ENCODE data around the gene PRKAR1B.

PRKAR1B gene

DNA sequence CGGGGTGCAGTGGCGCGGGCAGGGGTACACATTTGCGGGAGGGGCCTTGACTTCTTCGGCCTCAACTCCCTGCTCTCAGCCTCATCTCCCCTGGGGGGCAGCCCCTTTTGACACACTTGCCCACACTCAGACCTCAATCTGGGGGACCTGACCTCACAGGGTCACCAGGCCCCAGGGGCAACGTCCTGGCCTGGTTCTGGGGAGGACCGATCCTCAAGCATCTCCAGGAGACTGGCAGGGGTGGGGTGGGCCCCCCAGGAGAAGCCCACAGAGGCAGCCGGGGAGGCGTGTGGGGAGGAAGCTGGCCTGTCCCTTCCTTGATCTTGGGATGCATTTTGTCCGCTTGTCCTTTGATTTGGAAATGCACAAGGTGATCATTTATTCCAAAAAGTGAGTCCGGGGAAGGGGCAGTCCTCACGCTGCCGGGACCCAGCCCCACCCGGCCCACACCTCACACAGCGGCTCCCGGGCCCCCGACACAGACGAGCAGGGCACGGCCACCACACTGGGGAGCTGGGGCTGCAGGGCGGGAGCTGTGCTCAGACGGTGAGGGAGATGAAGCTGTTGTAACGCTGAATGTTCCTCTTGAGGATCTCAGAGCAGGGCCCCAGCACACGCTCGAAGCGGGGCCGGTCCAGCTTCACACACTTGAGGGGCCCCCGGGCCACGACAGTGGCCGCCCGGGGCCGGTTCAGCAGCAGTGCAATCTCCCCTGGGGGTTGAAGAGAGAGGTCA is 177.0 kb downstream of the PRKAR1B start:
- Mint-ChIP-seq H3K27me3 (no peaks in the 10 kb centered on the region), H3K9me3 (no peaks in the 10 kb centered on the region), H3K36me3 (ENCODE audit: low read depth) (peaks cover 9% of the 10 kb centered on the region), H3K27ac (no peak overlapping the region), H3K4me1 (no peaks in the 10 kb centered on the region), H3K4me3 (no peak overlapping the region)
- DNase-seq (no peak), ATAC-seq (no peak)

DNA sequence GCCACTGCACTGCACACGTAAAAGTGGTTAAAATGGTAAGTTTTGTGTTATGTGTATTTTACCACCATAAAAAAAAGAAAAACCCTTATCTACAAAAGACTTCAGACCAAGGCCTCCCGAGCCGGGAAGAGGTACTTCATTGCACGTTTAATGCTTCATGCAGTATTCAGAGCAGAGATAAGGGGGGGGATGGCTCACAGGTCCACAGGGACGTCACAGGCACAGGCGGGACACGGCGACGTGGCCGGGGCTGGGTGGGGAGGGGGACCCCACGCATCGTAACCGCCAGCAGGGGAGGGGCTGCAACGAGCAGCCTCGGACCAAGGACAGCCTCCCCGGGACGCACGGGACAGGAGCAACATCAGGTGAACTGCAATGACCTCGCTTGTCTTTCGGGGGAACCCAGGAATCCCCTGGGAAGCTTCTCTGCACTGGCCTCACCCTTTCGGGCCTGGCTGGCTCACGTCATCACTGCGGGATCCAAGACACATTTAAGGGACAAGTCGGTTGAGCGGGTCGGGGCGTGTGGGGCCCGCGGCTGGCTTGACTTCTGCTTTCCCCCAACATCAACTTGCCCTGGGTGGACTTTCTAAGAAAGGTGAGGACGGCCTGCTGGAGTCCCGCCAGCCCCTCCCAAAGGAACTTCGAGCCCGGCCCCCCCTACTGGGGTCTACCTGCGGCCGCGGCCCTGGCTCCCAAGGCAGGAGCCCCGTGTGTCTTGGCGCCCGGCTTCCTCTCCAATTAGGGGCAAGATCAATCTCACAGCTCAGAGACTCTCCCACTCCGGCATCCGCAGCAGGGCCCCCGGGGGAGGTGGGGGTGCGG is 177.8 kb downstream of the PRKAR1B start:
- Mint-ChIP-seq H3K27me3 (no peaks in the 10 kb centered on the region), H3K36me3 (ENCODE audit: low read depth) (peaks cover 9% of the 10 kb centered on the region), H3K27ac (no peak overlapping the region), H3K4me1 (no peaks in the 10 kb centered on the region), H3K9me3 (no peaks in the 10 kb centered on the region), H3K4me3 (no peak overlapping the region)
- ATAC-seq, result no peak
- no peak for DNase-seq

DNA sequence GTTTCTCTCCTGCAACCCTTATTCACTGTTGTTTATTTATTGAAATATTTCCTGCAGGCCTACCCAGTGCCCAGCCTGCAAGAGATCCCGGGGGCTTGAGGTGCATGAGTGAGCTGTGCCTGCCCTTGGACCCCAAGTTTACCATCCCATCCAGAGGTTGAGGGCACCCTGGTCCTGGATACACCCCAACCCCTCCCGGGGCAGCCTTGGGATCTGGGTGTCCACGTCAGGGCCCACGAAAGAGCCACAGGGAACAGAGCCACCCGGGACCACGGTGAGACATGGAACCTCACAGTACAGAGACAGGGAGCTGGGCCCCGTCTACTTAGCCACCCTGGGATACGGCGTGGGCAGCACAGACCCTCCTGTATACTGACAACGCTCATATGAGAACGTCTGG is 178.7 kb downstream of the PRKAR1B start:
- H3K27ac Mint-ChIP-seq, result no peak overlapping the region
- H3K36me3 Mint-ChIP-seq (ENCODE audit: low read depth), result peaks cover 9% of the 10 kb centered on the region
- H3K27me3 Mint-ChIP-seq, result no peaks in the 10 kb centered on the region
- H3K4me3 Mint-ChIP-seq, result no peak overlapping the region
- peaks cover 3% of the 10 kb centered on the region for H3K4me1 Mint-ChIP-seq
- DNase-seq (no peak), ATAC-seq (no peak)
- no peaks in the 10 kb centered on the region for H3K9me3 Mint-ChIP-seq

DNA sequence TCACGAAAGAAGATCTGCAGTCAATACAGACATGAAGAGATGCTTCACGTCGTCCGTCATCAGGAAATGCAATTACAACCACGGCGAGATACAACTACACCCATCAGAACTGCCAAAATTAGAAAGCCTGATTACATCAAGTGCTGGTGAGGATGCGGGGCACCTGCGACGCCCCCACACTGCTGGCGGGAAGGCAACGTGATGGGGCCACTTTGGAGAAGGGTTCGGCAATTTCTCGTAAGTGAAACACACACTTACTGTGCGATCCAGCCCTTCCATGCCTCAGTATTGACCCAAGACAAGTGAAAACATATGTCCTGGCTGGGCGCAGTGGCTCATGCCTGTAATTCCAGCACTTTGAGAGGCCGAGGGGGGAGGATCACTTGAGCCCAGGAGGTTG is 181.6 kb downstream of the PRKAR1B start:
- H3K36me3 Mint-ChIP-seq (ENCODE audit: low read depth), result peaks cover 9% of the 10 kb centered on the region
- H3K4me1 Mint-ChIP-seq, result peaks cover 11% of the 10 kb centered on the region
- no peak overlapping the region for H3K4me3 Mint-ChIP-seq
- H3K27ac Mint-ChIP-seq, result no peak overlapping the region
- no peaks in the 10 kb centered on the region for H3K27me3 Mint-ChIP-seq
- DNase-seq (no peak), ATAC-seq (no peak)
- no peaks in the 10 kb centered on the region for H3K9me3 Mint-ChIP-seq

DNA sequence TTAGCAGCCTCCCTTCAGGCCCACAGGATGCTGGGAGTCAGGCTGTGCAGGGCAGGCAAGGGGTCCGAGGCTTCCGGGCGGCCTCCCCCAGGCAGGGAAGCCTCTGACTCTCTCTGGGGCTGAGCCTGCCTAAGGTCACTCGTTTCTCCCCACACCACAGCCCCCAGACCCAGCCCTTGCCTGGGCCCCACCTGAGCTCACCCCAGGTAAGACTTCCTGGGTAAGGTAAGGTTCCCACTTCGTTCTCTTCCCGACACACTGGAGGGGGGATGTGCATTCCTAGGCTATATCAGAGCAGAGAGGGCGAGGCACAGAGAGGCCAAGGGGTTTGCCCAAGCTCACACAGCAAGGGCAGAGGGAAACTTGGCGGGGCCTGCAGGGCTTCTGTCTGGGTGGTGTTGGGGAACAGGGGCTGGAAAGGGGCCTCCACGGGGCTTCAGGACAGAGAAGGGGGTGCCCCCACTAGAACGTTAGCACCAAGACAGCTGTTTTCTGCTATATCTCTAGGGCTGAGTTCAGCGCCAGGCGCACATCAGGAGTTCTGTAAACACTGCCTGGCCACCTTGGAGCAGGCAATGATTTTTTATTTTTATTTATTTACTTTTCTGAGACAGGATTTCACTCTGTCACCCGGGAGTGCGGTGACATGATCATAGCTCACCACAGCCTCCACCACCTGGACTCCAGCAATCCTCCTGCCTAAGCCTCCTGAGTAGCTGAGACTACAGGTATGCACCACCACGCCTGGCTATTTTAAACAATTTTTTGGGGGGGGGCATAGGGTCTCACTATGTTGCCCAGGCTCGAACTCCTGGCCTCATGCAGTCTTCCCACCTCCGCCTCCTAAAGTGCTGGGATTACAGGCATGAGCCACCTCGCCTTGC is 182.5 kb downstream of the PRKAR1B start:
- Mint-ChIP-seq H3K36me3 (ENCODE audit: low read depth) (peaks cover 7% of the 10 kb centered on the region), H3K4me1 (peaks cover 11% of the 10 kb centered on the region), H3K27me3 (no peaks in the 10 kb centered on the region), H3K27ac (no peak overlapping the region), H3K4me3 (no peak overlapping the region), H3K9me3 (no peaks in the 10 kb centered on the region)
- ATAC-seq (no peak), DNase-seq (no peak)

DNA sequence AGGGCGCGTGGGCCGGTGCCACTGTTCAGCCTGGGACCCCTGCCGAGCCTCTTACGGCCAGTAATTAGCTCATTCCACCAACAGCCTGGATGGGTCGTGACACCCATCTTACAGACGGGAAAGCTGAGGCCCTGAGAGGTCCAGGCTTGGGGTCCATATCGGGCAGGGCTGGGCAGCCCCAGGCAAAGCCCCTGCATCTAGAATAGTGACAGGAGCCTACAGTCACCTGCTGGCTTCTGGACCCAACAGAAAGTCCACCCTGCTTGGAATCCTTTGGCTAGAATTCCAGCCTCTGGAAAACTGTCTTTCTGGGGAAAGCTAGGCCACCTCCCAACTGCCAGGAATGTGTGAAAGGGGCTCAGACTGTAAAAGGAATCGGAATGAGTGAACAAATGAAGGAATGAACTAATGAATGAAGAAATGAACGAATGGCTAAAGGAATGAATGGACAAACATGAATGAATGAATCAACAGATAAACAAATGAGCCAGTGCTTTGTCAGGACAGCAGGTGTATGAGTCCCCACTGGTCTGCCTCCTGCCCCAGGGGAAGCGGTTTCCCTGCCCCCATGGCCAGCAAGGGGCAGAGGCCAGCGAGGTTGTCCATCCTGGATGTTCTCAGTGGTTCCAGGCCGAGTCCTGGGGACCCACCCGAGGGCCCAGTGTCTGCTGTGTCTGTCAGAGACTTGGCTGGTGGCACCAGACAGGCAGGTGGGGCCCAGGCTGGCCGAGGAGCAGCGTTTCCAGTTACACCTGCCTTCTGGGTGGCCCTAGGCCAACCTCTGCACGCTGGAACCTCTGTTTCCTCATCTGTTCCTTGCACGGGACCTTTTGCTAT is 183.4 kb downstream of the PRKAR1B start:
- ATAC-seq (no peak), DNase-seq (no peak)
- H3K27ac Mint-ChIP-seq, result peak overlapping the region; percentile 17
- H3K36me3 Mint-ChIP-seq (ENCODE audit: low read depth), result peaks cover 3% of the 10 kb centered on the region
- no peaks in the 10 kb centered on the region for H3K27me3 Mint-ChIP-seq
- H3K4me3 Mint-ChIP-seq, result no peak overlapping the region
- no peaks in the 10 kb centered on the region for H3K9me3 Mint-ChIP-seq
- H3K4me1 Mint-ChIP-seq, result peaks cover 11% of the 10 kb centered on the region

DNA sequence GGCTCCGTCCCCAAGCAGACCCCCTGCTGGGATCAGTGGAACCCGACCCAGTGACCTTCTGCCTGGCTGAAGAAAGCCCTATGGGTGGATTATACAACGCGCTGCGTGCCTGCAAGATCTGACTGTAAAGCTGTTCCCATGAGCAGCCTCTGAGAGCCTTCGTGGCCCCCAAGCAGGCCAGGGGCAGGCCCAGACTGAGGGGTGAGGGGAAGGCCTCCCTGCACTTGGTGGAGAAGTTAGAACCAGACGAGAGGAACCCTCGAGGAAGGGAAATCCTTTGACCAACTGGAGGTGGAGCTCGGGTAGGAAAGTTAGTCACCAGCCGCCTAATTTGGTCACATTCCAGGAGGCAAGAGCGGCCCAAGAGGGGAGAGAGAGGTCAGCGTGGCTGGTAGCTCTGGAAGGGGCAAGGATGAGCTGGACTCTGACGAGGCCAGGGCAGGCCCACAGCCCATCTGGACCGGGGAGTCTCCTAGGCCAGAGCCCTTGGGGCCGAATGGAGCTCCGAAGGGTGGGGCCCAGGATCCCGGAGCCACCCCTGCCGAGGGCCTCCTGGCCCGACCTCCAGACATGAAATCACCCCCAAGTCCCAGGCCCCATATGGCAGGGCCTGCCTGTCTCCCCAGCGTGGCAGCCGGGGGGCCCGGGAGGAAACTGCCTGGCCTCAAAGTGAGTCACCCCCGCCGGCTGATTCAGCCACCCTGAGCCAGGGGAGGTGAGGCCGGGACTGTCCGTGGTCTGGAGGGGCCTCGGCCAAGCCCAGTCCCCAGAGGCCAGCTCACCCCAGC is 184.2 kb downstream of the PRKAR1B start:
- peak; percentile 89 for ATAC-seq
- no peaks in the 10 kb centered on the region for H3K27me3 Mint-ChIP-seq
- DNase-seq, result peak; percentile 65
- H3K4me3 Mint-ChIP-seq, result no peak overlapping the region
- no peaks in the 10 kb centered on the region for H3K9me3 Mint-ChIP-seq
- H3K27ac Mint-ChIP-seq, result peak overlapping the region; percentile 74
- H3K4me1 Mint-ChIP-seq, result peaks cover 11% of the 10 kb centered on the region
- peaks cover 2% of the 10 kb centered on the region for H3K36me3 Mint-ChIP-seq (ENCODE audit: low read depth)

DNA sequence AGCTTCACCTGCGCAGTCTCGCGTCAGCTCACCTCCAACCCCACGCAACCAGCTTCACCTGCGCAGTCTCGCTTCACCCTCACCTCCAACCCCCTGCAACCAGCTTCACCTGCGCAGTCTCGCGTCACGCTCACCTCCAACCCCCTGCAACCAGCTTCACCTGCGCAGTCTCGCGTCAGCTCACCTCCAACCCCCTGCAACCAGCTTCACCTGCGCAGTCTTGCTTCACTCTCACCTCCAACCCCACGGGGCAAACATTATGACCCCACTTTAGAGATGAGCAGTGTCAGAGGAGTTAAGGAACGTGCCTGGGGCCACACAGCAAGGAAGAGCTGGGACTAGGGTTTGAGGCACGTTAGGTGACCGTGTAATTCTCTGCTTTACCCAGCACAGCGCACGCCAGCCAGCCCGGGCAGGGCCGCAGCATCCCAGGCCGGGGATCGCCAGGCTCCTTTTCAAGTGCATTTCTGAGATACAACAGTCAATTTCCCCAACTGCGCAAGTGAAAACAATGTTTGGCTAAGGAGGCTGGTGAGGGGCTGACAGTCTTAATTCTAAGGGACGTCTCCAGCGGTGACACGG is 184.9 kb downstream of the PRKAR1B start:
- H3K27me3 Mint-ChIP-seq, result no peaks in the 10 kb centered on the region
- H3K27ac Mint-ChIP-seq, result no peak overlapping the region

DNA sequence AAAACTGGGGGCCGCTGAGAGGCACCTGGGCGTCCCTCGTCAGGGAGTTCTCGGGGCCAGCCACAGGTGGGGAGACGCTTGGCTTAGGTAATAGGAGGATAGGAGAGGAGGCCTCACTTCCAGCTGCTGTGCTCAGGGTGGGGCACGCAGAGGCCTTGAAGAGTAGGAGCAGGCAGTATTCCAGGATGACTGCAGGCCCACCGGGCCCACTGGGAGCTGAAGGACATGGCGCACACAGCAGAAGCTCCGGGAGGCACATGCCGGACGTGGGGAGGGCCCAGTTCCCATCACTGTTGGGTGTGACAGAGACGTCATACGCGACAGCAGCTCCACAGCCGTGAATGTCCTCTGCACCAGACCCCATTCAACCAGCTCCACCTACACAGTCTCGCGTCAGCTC is 185.4 kb downstream of the PRKAR1B start:
- Mint-ChIP-seq H3K4me3 (no peak overlapping the region), H3K27ac (no peak overlapping the region), H3K36me3 (ENCODE audit: low read depth) (no peaks in the 10 kb centered on the region), H3K4me1 (peaks cover 11% of the 10 kb centered on the region), H3K9me3 (no peaks in the 10 kb centered on the region), H3K27me3 (no peaks in the 10 kb centered on the region)
- DNase-seq, result no peak
- ATAC-seq, result no peak

More for the DNA sequence above, 184.9 kb downstream of the PRKAR1B start:
- no peaks in the 10 kb centered on the region for H3K36me3 Mint-ChIP-seq (ENCODE audit: low read depth)
- DNase-seq (no peak), ATAC-seq (no peak)
- H3K9me3 Mint-ChIP-seq, result no peaks in the 10 kb centered on the region
- no peak overlapping the region for H3K4me3 Mint-ChIP-seq
- H3K4me1 Mint-ChIP-seq, result peaks cover 11% of the 10 kb centered on the region

DNA sequence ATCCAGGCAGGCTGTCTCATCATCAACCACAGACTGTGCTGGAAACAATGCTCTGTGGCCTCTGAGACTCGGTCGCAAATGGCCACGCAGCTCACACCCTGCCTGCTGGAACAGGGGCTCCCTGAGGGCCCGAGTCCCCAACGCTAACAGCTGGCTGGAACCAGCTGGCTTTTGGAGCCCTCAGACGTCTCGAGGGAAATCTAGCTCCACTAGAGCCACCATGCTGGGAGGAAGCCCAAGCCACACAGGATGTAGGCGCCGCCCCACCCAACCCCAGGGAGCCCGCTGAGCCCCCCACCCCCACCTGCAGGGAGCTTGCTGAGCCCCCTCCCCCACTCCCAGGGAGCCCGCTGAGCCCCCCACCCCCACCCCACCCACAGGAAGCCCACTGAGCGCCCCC is 186.1 kb downstream of the PRKAR1B start:
- H3K4me1 Mint-ChIP-seq, result peaks cover 11% of the 10 kb centered on the region
- H3K27me3 Mint-ChIP-seq, result no peaks in the 10 kb centered on the region
- no peak overlapping the region for H3K27ac Mint-ChIP-seq
- DNase-seq (no peak), ATAC-seq (no peak)
- no peaks in the 10 kb centered on the region for H3K36me3 Mint-ChIP-seq (ENCODE audit: low read depth)
- H3K4me3 Mint-ChIP-seq, result no peak overlapping the region
- no peaks in the 10 kb centered on the region for H3K9me3 Mint-ChIP-seq

DNA sequence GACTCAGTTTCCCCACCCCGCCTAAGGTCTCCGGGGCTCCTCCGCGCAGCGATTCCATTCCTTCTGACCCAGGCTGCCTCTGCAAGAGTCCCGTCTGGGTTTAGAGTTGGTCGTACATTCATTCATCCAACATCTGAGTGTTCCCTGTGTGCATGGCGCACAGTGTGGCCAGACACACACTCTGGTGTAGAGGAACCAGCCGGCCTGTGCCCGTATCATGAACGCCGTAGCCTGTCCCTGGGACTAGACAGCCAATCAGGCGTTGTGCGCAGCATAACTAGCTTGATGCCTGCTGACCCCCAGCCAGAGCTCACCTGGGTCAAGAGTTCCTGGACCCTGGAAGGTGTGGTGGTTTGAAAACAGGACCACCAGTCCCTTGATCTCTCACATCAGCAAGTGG is 186.5 kb downstream of the PRKAR1B start:
- ATAC-seq, result no peak
- H3K36me3 Mint-ChIP-seq (ENCODE audit: low read depth), result no peaks in the 10 kb centered on the region
- no peak for DNase-seq

DNA sequence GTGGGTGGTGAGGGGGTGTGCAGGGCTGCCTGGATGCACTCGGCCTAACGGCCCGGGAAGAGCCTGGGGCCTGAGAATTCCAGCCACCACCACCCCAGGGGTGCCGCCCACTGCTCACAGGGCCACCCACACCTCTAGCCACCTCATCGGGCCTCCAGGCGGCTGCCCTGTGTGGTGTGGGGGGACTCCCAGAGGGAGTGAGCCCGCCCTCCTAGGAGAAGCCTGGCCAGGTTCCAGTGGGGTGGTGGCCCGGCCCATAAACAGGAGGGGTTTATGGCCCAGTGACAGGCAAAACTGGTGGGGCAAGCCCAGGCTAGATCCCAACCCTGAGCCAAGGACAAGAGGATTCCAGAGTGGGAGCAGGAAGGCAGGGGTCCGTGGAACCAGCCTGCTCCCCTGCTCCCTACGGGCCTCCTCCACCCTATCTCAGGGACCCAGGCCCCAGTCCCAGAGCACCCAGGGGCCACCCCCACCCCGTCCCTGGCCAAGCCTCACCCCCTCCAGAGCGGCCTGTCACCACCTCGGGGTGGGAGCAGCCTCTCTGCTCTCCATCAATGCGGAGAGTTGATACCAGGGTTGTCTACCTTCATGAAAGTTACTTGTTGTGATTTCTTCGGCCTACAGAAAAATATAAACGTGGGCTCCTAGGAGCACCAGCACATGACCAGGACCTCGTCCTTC is 187.2 kb downstream of the PRKAR1B start:
- DNase-seq, result no peak
- no peak for ATAC-seq
- no peak overlapping the region for H3K4me3 Mint-ChIP-seq
- H3K27me3 Mint-ChIP-seq, result no peaks in the 10 kb centered on the region
- H3K27ac Mint-ChIP-seq, result no peak overlapping the region
- peaks cover 11% of the 10 kb centered on the region for H3K4me1 Mint-ChIP-seq
- no peaks in the 10 kb centered on the region for H3K36me3 Mint-ChIP-seq (ENCODE audit: low read depth)
- no peaks in the 10 kb centered on the region for H3K9me3 Mint-ChIP-seq

More for the DNA sequence above, 186.5 kb downstream of the PRKAR1B start:
- no peaks in the 10 kb centered on the region for H3K27me3 Mint-ChIP-seq
- H3K27ac Mint-ChIP-seq, result no peak overlapping the region
- H3K4me1 Mint-ChIP-seq, result peaks cover 11% of the 10 kb centered on the region
- no peaks in the 10 kb centered on the region for H3K9me3 Mint-ChIP-seq
- no peak overlapping the region for H3K4me3 Mint-ChIP-seq
